RWPE2 (cell line): ENCODE results near the gene KIRREL3.
A peak's percentile ranks its signal among the peaks of the same experiment; 100 is the strongest.
"Not testable (repeated sequence)": the region's sequence is repeated elsewhere in the genome, so short reads cannot be mapped to it uniquely, and the experiment has no call there.

Experiments
- ATAC-seq: fragments of 200-7000 bp; cut with Tn5 transposase; 3 replicates; pipeline ENCODE4 v1.9.1; 2021; ENCODE audit warnings: low read depth
- DNase-seq: peaks from one replicate; pipeline ENCODE4 v3.0.0-alpha.2; 2020; ENCODE audit warnings: low spot score
- H3K27ac ChIP-seq: fragments of 450-650 bp; 2 replicates; pipeline ENCODE4 v1.5.1; 2017; ENCODE audit warnings: mild to moderate bottlenecking; ENCODE audit not compliant: poor library complexity, severe bottlenecking
- H3K27me3 ChIP-seq: fragments of 250-450 bp; sonication (Bioruptor Pico); 2 replicates; pipeline ENCODE4 v1.5.1; 2021; ENCODE audit warnings: mild to moderate bottlenecking, moderate library complexity; ENCODE audit not compliant: insufficient read depth, poor library complexity, severe bottlenecking
- H3K36me3 ChIP-seq: fragments of 250-450 bp; sonication (Bioruptor Pico); 2 replicates; pipeline ENCODE4 v1.5.1; 2020; ENCODE audit warnings: low read depth, mild to moderate bottlenecking, moderate library complexity
- H3K4me1 ChIP-seq: fragments of 250-450 bp; sonication (Bioruptor Pico); 2 replicates; pipeline ENCODE4 v1.5.1; 2021; ENCODE audit warnings: mild to moderate bottlenecking, moderate library complexity; ENCODE audit not compliant: insufficient read depth, poor library complexity, severe bottlenecking
- H3K4me3 ChIP-seq: fragments of 250-450 bp; sonication (Bioruptor Pico); 2 replicates; pipeline ENCODE4 v1.5.1; 2021; ENCODE audit warnings: mild to moderate bottlenecking, moderate library complexity; ENCODE audit not compliant: severe bottlenecking
- H3K9me3 ChIP-seq: fragments of 250-450 bp; sonication (Bioruptor Pico); 2 replicates; pipeline ENCODE4 v1.5.1; 2021; ENCODE audit warnings: mild to moderate bottlenecking, moderate library complexity; ENCODE audit not compliant: severe bottlenecking
- CTCF ChIP-seq: fragments of 450-650 bp; IDR thresholded peaks from one replicate; pipeline ENCODE4 v1.5.1; 2017; ENCODE audit warnings: mild to moderate bottlenecking, moderate library complexity; ENCODE audit not compliant: poor library complexity, severe bottlenecking

KIRREL3 gene

GRCh38 chr11:126392633-126393013 lies 607.9 kb downstream of the KIRREL3 start:
- Histone ChIP-seq H3K36me3 (0 out of 2 replicates have a peak, but pooled peaks cover 3% of the 10 kb centered on the region), H3K27ac (peak overlapping the region; percentile 94), H3K9me3 (no peaks in the 10 kb centered on the region), H3K27me3 (no peaks in the 10 kb centered on the region), H3K4me3 (no peak overlapping the region), H3K4me1 (peaks cover 42% of the 10 kb centered on the region)
- DNase-seq = no peak
- no peak for TF ChIP-seq CTCF
- no peak for ATAC-seq

GRCh38 chr11:126391970-126392632 lies 608.5 kb downstream of the KIRREL3 start:
- Histone ChIP-seq H3K36me3 (0 out of 2 replicates have a peak, but pooled peaks cover 3% of the 10 kb centered on the region), H3K4me3 (no peak overlapping the region), H3K27me3 (no peaks in the 10 kb centered on the region), H3K4me1 (peaks cover 47% of the 10 kb centered on the region), H3K9me3 (no peaks in the 10 kb centered on the region), H3K27ac (peak overlapping the region; percentile 94)
- ATAC-seq (peak; percentile 5; the same call in 1 of the 3 replicates), DNase-seq (no peak)
- TF ChIP-seq CTCF = no peak

GRCh38 chr11:126391286-126391954 lies 609.1 kb downstream of the KIRREL3 start:
- H3K27ac ChIP-seq = peak overlapping the region; percentile 94
- no peak for TF ChIP-seq CTCF
- H3K27me3 ChIP-seq = no peaks in the 10 kb centered on the region
- 0 out of 2 replicates have a peak, but pooled peaks cover 3% of the 10 kb centered on the region for H3K36me3 ChIP-seq
- no peaks in the 10 kb centered on the region for H3K9me3 ChIP-seq
- DNase-seq = peak; percentile 39
- H3K4me1 ChIP-seq = peaks cover 54% of the 10 kb centered on the region
- no peak for ATAC-seq
- no peak overlapping the region for H3K4me3 ChIP-seq

GRCh38 chr11:126390272-126390867 lies 610.2 kb downstream of the KIRREL3 start:
- Histone ChIP-seq H3K27ac (no peak overlapping the region), H3K9me3 (no peaks in the 10 kb centered on the region), H3K4me3 (no peak overlapping the region), H3K36me3 (no peaks in the 10 kb centered on the region), H3K27me3 (no peaks in the 10 kb centered on the region), H3K4me1 (peaks cover 57% of the 10 kb centered on the region)
- ATAC-seq (no peak), DNase-seq (no peak)
- no peak for TF ChIP-seq CTCF

DNA sequence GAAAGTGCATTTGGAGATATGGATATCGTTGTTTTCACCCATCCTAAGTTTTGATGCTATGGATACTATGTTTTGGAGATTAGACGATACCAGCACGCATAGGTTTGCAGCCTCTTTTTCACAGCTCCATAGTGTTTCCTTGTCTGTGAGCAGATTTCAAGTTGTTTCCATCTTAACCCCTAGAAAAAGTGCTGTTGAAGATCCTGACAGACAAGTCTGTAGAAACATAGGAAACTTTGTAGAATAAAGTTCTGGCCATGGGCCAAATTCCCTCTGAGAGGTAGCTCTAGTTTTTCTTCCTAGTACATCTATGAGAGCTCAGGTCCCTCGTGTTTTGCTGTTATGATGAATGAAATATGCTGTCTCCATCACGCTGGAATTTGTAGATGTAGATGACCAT lies 612.7 kb downstream of the KIRREL3 start:
- H3K4me3 ChIP-seq = no peak overlapping the region
- H3K36me3 ChIP-seq = no peaks in the 10 kb centered on the region
- DNase-seq (no peak), ATAC-seq (no peak)
- no peaks in the 10 kb centered on the region for H3K9me3 ChIP-seq
- H3K27ac ChIP-seq = peak overlapping the region; percentile 65
- TF ChIP-seq CTCF = no peak
- H3K4me1 ChIP-seq = peaks cover 42% of the 10 kb centered on the region
- H3K27me3 ChIP-seq = no peaks in the 10 kb centered on the region

- H3K27ac ChIP-seq = peak overlapping the region; percentile 65
These were observed 613.9 kb downstream of the KIRREL3 start for GRCh38 chr11:126386729-126387071.

More at GRCh38 chr11:126386729-126387071, 613.9 kb downstream of the KIRREL3 start:
- H3K36me3 ChIP-seq, H3K27me3 ChIP-seq, H3K4me3 ChIP-seq, H3K9me3 ChIP-seq, DNase-seq: not testable (repeated sequence)
- ATAC-seq = peak; percentile 74
- peaks cover 32% of the 10 kb centered on the region for H3K4me1 ChIP-seq
